ENCODE data around the gene KCNK5.

KCNK5 gene

DNA sequence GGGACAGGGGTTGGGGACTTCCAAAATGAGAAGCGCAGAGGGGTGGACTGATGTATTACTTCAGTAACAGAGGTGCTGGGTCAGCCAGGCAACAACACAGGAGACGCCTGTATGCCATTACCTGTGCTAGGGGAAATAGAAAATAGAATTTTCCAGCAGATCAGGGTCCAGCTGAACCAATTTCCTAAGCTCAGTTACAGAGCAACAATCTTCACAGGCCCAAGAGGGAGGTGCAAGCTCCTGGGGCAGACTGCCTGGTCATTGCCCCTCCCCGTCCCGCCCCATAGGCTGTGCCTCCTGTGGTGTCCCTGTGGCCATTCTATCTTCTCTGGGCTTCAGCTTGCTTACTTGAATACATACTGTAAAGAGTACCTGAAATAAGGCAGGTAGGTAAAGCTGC, 3.7 kb downstream of the KCNK5 start:
- TF ChIP-seq EZH2phosphoT487 (conservative IDR thresholded peaks at IDR 0.05; ENCODE audit: low read length) (no peak), CTCF (IDR thresholded peaks at IDR 0.05; ENCODE audit: insufficient read depth, low read length, poor library complexity, severe bottlenecking) (no peak)
- H4K20me1 ChIP-seq (ENCODE audit: low read depth, low read length) = no peaks in the 10 kb centered on the region
- no peak overlapping the region for H3K4me2 ChIP-seq (ENCODE audit: low read depth, low read length, poor library complexity, severe bottlenecking)
- no peak overlapping the region for H2AFZ ChIP-seq (ENCODE audit: low read depth, low read length, severe bottlenecking)
- H3K27me3 ChIP-seq (ENCODE audit: low read length) = no peaks in the 10 kb centered on the region; the same call in 1 of the 2 replicates
- H3K36me3 ChIP-seq (ENCODE audit: low read length) = no peaks in the 10 kb centered on the region
- H3K9me3 ChIP-seq (ENCODE audit: insufficient read depth, low read length) = no peaks in the 10 kb centered on the region
- no peaks in the 10 kb centered on the region for H3K9me2 ChIP-seq (replicated peaks; ENCODE audit: insufficient read depth, low read length)
- no peak overlapping the region for H3K9ac ChIP-seq (ENCODE audit: low read length)
- H3K27ac ChIP-seq (ENCODE audit: low read depth, low read length) = no peak overlapping the region
- no peaks in the 10 kb centered on the region for H3F3A ChIP-seq (ENCODE audit: insufficient read depth)
- H3K79me2 ChIP-seq (ENCODE audit: insufficient read depth, low read length) = no peaks in the 10 kb centered on the region
- H3K4me3 ChIP-seq (ENCODE audit: insufficient read depth, low read length, poor library complexity, severe bottlenecking) = no peak overlapping the region

DNA sequence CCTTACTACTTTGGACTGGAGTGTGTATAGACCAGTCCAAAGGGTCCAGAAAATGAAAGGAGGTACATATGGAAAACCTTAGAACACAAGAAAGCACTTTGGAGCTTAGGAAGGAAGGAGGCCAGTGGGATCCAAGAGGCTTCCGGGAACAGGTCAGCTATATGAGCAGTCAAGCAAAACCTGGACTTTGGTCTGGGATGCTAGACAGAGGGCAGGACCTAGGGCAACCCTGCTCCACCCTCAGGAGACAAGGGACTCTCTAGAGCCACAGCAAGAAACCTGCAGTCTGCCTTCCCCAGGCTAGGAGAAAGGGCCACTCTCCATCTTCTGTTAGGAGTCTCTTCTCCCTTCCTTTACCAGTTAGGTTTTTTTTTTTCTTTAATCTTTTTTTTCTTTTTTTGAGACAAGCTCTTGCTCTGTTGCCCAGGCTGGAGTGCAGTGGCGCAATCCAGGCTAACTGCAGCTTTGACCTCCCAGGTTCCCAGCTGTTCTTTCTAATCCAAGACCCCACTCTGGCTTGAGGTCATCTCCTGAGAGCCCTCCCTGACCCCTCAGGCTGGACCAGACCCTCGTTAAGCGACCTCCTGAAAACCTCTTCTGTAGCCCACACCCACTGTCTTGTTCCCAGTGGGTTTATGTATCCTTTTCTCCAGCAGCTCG, 4.6 kb downstream of the KCNK5 start:
- no peak overlapping the region for H3K4me3 ChIP-seq (ENCODE audit: insufficient read depth, low read length, poor library complexity, severe bottlenecking)
- no peak overlapping the region for H3K9ac ChIP-seq (ENCODE audit: low read length)
- no peaks in the 10 kb centered on the region for H3F3A ChIP-seq (ENCODE audit: insufficient read depth)
- no peaks in the 10 kb centered on the region for H3K36me3 ChIP-seq (ENCODE audit: low read length)
- H3K9me2 ChIP-seq (replicated peaks; ENCODE audit: insufficient read depth, low read length) = no peaks in the 10 kb centered on the region
- no peaks in the 10 kb centered on the region for H3K79me2 ChIP-seq (ENCODE audit: insufficient read depth, low read length)
- H3K27ac ChIP-seq (ENCODE audit: low read depth, low read length) = no peak overlapping the region
- H3K9me3 ChIP-seq (ENCODE audit: insufficient read depth, low read length) = no peaks in the 10 kb centered on the region
- H3K4me2 ChIP-seq (ENCODE audit: low read depth, low read length, poor library complexity, severe bottlenecking) = no peak overlapping the region
- no peaks in the 10 kb centered on the region for H4K20me1 ChIP-seq (ENCODE audit: low read depth, low read length)
- TF ChIP-seq CTCF (IDR thresholded peaks at IDR 0.05; ENCODE audit: insufficient read depth, low read length, poor library complexity, severe bottlenecking) (no peak), EZH2phosphoT487 (conservative IDR thresholded peaks at IDR 0.05; ENCODE audit: low read length) (no peak)
- H2AFZ ChIP-seq (ENCODE audit: low read depth, low read length, severe bottlenecking) = no peak overlapping the region
- H3K27me3 ChIP-seq (ENCODE audit: low read length) = no peaks in the 10 kb centered on the region; the same call in 1 of the 2 replicates

GRCh38 chr6:39224011-39224410, 5.3 kb downstream of the KCNK5 start:
- no peaks in the 10 kb centered on the region for H3K79me2 ChIP-seq (ENCODE audit: insufficient read depth, low read length)
- no peaks in the 10 kb centered on the region; the same call in 1 of the 2 replicates for H3K27me3 ChIP-seq (ENCODE audit: low read length)
- no peak overlapping the region for H2AFZ ChIP-seq (ENCODE audit: low read depth, low read length, severe bottlenecking)
- H3K4me2 ChIP-seq (ENCODE audit: low read depth, low read length, poor library complexity, severe bottlenecking) = no peak overlapping the region
- no peak overlapping the region for H3K4me3 ChIP-seq (ENCODE audit: insufficient read depth, low read length, poor library complexity, severe bottlenecking)
- H3K9me2 ChIP-seq (replicated peaks; ENCODE audit: insufficient read depth, low read length) = no peaks in the 10 kb centered on the region
- no peaks in the 10 kb centered on the region for H3F3A ChIP-seq (ENCODE audit: insufficient read depth)
- no peak overlapping the region for H3K27ac ChIP-seq (ENCODE audit: low read depth, low read length)
- no peaks in the 10 kb centered on the region for H4K20me1 ChIP-seq (ENCODE audit: low read depth, low read length)
- H3K9ac ChIP-seq (ENCODE audit: low read length) = no peak overlapping the region
- no peaks in the 10 kb centered on the region for H3K36me3 ChIP-seq (ENCODE audit: low read length)
- H3K9me3 ChIP-seq (ENCODE audit: insufficient read depth, low read length) = no peaks in the 10 kb centered on the region
- no peak for TF ChIP-seq CTCF (IDR thresholded peaks at IDR 0.05; ENCODE audit: insufficient read depth, low read length, poor library complexity, severe bottlenecking)
- TF ChIP-seq EZH2phosphoT487 (conservative IDR thresholded peaks at IDR 0.05; ENCODE audit: low read length) = no peak
